TTC549 (cell line): ENCODE measurements around the gene RNF135.
"Not testable (repeated sequence)": the region's sequence is repeated elsewhere in the genome, so short reads cannot be mapped to it uniquely, and the experiment has no call there.

Experiments
- FAIRE-seq: peaks from 2 replicates; lab custom pipeline; 2012; peaks lifted over from hg19 to GRCh38; lab: Jason Lieb, UNC

Gene RNF135, protein sequence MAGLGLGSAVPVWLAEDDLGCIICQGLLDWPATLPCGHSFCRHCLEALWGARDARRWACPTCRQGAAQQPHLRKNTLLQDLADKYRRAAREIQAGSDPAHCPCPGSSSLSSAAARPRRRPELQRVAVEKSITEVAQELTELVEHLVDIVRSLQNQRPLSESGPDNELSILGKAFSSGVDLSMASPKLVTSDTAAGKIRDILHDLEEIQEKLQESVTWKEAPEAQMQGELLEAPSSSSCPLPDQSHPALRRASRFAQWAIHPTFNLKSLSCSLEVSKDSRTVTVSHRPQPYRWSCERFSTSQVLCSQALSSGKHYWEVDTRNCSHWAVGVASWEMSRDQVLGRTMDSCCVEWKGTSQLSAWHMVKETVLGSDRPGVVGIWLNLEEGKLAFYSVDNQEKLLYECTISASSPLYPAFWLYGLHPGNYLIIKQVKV

DNA sequence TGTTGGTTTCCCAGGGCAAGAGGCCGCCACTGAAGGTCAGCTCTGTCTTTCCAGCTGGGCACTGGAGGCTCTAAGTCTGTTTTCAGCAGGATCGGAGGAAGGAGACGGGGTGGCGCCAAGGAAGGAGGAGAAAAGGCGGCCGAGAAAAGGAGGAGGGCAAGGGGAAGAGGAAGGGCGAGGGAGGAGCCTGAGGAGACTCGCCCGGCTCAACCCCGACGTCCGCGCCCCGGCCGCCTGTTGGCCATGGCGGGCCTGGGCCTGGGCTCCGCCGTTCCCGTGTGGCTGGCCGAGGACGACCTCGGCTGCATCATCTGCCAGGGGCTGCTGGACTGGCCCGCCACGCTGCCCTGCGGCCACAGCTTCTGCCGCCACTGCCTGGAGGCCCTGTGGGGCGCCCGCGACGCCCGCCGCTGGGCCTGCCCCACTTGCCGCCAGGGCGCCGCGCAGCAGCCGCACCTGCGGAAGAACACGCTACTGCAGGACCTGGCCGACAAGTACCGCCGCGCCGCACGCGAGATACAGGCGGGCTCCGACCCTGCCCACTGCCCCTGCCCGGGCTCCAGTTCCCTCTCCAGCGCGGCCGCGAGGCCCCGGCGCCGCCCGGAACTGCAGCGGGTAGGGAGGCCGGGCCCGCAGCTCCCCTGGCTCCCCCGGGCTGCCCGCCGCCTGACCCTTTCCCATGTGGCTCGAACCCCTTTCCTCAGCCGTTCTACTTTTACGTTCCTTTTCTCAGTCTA is at the start of gene RNF135:
Gene RNF135 (plus strand): TSS at position 209 of the 737 bp plus-strand sequence. CDS start 35 bp downstream, at position 244.
- FAIRE-seq, result peak; percentile 33

DNA sequence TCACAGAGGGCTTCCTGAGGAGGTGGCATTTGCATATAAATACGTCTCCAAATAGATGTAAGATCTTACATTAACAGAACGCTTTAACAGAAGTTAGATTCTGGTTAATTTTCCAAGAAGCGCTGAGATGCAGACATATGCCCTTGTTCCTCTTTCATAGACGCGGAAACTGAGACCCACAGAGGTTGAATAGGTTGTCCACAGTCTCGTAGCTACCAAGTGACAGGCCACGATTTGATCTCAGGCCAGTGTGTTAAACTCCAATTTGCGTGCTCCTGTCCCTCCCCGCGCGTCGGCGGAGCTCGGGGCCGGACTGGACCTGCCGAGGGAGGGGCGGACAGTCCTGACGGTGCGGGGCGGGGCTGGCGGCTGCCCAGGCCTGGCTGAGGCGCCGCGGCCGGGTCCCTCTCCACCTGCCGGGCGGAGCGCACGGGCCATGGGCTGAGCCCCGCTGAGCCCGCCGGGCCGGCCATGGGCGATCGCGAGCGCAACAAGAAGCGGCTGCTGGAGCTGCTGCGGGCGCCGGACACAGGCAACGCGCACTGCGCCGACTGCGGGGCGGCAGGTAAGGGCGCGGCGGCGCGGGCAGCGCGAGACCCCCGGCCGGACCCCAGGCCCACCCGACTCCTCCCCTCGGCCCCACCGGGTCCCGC is 49.2 kb upstream of the RNF135 start, which contains the start of gene ADAP2:
Gene ADAP2 (plus strand): TSS at position 402 of the 653 bp plus-strand sequence. CDS start 70 bp downstream, at position 472.
- FAIRE-seq, result no peak

DNA sequence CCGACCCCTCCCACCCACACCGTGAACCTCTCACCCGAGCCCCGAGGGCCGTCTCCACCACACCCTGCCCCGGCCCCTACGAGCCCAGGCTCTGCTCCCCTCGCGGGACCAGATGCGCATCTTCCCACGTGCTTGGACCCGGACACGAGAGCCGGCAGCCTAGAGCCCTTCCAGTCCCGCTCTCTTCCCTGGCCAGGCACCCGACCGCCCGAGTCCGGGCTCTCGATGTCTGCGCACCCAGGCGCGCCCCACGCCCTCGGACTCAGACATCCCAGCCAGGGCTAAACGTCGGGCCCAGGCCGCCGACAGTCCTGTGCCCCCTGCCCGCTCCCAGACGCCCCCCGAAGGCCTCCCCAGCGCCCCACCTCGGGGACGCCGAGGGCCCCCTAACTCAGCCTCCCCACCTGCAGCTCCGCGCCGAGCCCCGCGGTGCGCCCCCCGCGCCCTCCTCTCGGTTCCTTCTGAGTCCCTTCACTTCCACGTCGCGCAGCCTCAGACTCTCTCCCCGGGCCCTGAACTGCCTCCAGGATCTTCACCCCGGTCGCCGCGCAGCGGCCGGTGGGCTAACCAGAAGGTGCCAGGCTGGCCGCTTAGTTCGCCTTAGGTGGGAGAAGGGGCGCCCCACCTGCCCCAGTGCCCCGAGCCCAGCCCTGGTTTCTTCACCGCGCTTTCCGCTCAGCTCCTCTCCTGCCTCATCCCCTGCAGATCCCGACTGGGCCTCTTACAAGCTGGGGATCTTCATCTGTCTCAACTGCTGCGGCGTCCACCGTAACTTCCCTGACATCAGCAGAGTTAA is 48.4 kb upstream of the RNF135 start:
- FAIRE-seq, result no peak

DNA sequence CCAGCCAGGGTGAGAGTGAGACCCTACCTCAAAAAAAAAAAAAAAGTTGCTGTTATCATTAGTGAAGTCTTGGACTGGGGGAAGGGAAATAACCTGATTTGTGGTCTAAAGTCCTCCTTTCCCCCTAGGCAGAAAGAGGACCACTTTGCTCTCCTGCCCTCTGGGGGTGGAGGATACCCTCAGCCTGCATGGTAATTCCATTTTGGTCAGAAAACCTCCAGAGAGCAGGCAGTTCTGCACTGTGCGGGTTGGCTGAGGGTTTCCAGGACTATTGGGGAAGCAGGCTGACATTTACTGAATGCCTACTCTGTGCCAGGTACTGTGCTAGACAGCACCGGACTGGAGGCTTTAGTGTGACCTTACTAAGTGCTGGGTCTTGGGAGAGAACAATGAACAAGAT is 46.5 kb upstream of the RNF135 start:
- FAIRE-seq, result no peak

DNA sequence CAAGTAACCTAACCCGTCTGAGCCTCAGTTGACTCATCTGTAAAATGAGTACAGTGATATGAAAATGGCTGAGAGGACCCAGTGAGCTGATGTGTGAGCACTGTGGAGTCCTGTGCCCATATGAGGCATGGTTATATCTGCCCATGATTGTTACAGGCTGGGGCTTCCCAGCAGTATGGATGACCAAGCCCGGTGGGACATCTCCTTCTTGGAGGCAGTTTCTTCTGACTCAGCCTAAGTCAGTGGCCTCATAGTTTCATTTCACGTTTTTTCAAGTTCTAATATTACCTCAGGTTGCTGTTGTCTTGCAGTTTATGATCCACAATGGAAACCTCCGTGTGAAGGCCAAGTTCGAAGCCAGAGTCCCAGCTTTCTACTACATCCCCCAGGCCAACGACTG is 44.3 kb upstream of the RNF135 start:
- no peak for FAIRE-seq

GRCh38 chr17:30927756-30928155 is 43.1 kb upstream of the RNF135 start:
- no peak for FAIRE-seq

GRCh38 chr17:30928584-30928983 is 42.3 kb upstream of the RNF135 start:
- FAIRE-seq, result no peak

DNA sequence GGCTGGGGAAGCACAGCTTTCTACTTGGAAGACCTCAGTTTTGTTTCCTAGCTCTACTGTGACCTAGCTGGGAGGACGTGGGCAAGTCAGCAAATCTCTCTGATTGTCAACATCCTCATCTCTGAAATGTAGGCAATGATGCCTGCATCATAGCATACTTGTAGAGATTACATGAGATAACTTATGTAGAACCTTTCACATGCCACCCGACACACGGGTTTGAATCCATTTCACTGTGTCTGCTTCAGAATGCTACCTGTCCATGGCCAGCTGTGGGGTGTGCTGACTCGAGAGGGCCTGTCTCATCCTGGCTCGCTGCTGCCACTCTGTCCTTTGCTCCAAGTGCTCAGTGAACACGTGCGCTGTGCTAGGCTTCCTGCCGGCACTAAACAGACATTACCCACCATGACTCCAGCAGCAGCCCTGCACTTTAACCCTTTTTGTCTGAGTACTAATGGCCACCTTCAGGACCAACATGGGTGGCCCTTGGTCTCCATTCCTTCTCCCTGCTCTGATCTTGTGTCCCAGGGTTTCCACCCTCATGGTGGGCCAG is 41.7 kb upstream of the RNF135 start:
- no peak for FAIRE-seq

- FAIRE-seq, result not testable (repeated sequence)
These were observed 41.0 kb upstream of the RNF135 start for GRCh38 chr17:30929861-30930260.

DNA sequence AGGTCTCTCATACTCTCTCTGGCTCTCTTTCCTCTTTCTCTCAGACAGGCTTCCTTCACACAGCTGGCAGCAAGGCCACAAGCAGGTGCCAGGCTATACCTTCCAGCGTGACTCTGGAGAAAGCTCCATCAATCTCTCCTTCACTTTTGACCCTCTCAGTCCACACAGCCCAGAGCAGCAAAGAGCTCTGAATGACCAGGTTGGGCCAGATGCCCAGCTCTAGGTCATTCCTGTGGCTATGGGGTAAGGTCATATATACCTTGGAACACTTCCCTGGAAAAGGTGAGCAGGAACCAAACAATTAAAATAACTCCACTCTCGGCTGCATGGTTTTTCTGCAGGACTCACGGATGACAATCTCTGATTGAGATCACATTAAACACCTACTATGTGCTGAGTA is 40.3 kb upstream of the RNF135 start:
- no peak for FAIRE-seq

DNA sequence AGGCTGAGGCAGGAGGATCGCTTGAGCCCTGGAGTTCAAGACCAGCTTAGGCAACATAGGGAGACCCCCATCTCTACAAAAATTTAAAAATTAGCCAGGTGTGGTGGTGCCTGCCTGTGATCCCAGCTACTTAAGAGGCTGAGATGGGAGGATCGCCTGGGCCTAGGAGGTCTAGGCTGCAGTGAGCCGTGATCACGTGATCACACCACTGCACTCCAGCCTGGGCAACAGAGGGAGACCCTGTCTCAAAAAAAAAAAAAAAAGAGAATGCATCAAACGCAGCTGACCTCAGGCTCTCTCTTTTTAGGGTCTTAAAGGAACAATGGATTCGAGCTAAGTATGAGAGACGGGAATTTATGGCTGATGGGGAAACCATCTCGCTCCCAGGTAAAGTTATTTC is 39.3 kb upstream of the RNF135 start:
- not testable (repeated sequence) for FAIRE-seq

DNA sequence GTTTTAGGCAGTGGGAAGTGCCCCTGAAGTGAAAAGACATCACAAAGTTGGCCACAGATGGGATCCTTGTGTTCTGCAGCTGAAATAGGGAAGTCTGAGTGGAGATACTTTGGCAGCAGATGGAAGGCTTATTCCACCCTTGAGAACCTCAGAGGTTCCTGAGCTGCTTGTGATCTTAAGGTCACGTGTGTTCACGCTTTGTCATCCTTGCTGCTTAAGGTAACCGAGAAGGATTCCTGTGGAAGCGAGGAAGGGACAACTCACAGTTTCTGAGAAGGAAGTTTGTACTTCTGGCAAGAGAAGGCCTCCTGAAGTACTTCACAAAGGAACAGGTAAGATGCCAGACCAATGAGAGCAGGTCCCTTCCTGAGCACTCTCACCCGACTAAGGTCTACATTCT is 36.9 kb upstream of the RNF135 start:
- no peak for FAIRE-seq

GRCh38 chr17:30939051-30939689 is 31.7 kb upstream of the RNF135 start:
- no peak for FAIRE-seq

GRCh38 chr17:30942308-30943079 is 28.3 kb upstream of the RNF135 start:
- FAIRE-seq, result no peak

GRCh38 chr17:30947796-30948195 is 23.0 kb upstream of the RNF135 start:
- FAIRE-seq, result no peak

GRCh38 chr17:30950189-30950588 is 20.6 kb upstream of the RNF135 start:
- no peak for FAIRE-seq

DNA sequence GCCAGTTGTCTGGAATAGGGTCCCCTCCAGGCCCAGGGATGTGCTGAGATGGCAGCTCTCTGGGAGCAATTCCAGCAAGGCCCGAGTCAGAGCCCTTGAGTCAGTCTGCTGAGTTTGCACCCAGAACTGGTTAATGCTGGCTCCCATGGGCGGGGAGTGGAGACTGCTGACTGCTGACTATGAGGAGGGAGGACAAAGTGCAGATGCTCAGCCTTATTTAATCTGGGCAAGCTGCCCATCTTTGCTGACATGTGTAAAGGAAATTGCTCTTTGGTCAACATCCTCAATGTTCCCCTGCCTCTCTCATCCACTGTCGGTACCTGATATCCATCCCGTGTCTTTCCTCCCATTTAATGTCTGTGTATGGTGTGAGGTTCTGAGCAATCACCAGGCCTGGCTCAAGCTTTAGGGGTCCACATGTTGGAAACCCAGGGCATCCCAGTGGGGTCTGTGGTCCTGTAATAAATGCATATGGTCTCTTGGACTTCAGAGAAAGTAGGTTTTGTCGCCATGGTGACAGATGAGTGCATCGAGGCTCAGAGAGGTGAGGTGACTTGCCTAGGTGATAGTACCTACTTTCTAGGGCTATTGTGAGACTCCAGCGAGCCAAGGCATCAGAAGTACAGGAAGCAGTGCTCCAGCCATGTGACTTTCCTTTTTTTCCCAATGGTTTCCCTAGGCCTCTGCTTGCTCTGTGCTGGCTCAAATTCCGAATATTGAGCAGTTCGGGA is 20.0 kb upstream of the RNF135 start:
- no peak for FAIRE-seq

- FAIRE-seq, result no peak
These were observed 18.0 kb upstream of the RNF135 start for GRCh38 chr17:30952638-30953393.
